B cell (primary cell): ENCODE measurements around the gene ABHD6.

Experiments
- EZH2 ChIP-seq: IDR thresholded peaks from 2 replicates; pipeline ENCODE4 v1.6.1; 2012; ENCODE audit warnings: borderline replicate concordance, low read depth, mild to moderate bottlenecking, moderate library complexity, low read length; ENCODE audit not compliant: insufficient read depth, poor library complexity, severe bottlenecking
- TF ChIP-seq, protein P1 (sequence below): fragments of 200-600 bp; IDR thresholded peaks from one replicate; pipeline ENCODE4 v1.8.0; 2022; ENCODE audit warnings: antibody characterized with exemption, mild to moderate bottlenecking

DNA sequence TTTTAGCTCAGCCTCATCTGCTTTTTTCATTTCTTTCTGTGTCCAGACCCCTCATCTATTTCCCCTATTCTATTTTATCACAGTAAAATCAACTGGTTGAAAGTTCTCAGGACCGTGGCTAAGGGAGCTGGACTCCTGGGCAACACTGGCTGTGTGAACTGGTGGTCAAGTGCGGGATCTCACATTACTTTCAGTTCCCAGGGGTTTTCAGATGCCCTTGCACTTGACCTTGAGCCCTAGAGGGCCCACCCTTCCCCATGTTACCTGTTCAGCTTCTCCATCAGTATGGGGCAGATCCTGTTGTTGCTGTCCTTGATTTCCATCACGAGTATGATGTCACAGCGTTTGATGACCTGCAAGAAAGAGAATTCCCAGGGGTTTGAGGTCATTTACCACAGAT lies 29.6 kb upstream of the ABHD6 start:
- TF ChIP-seq, protein P1, sequence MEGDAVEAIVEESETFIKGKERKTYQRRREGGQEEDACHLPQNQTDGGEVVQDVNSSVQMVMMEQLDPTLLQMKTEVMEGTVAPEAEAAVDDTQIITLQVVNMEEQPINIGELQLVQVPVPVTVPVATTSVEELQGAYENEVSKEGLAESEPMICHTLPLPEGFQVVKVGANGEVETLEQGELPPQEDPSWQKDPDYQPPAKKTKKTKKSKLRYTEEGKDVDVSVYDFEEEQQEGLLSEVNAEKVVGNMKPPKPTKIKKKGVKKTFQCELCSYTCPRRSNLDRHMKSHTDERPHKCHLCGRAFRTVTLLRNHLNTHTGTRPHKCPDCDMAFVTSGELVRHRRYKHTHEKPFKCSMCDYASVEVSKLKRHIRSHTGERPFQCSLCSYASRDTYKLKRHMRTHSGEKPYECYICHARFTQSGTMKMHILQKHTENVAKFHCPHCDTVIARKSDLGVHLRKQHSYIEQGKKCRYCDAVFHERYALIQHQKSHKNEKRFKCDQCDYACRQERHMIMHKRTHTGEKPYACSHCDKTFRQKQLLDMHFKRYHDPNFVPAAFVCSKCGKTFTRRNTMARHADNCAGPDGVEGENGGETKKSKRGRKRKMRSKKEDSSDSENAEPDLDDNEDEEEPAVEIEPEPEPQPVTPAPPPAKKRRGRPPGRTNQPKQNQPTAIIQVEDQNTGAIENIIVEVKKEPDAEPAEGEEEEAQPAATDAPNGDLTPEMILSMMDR, result no peak
- no peak for TF ChIP-seq EZH2
